Osteocyte (in vitro differentiated cells): ENCODE measurements around the gene BMP2. TPM values are rescaled to one million over a fixed set of nuclear protein-coding genes. Genes with fewer than 3 reads are reported as not detected.

Experiments
- DNase-seq: peaks from one replicate; pipeline ENCODE4 v3.0.0; 2021; ENCODE audit warnings: mixed read lengths; ENCODE audit not compliant: unreplicated experiment; ENCODE audit errors: extremely low spot score
- H3K27ac Mint-ChIP-seq: one replicate; pipeline ENCODE4 v1.8.0; 2021; ENCODE audit warnings: mild to moderate bottlenecking, mixed read lengths; ENCODE audit not compliant: unreplicated experiment
- H3K27me3 Mint-ChIP-seq: one replicate; pipeline ENCODE4 v1.8.0; 2021; ENCODE audit warnings: mixed read lengths; ENCODE audit not compliant: unreplicated experiment
- H3K36me3 Mint-ChIP-seq: one replicate; pipeline ENCODE4 v1.8.0; 2021; ENCODE audit warnings: mixed read lengths; ENCODE audit not compliant: unreplicated experiment
- H3K4me1 Mint-ChIP-seq: one replicate; pipeline ENCODE4 v1.8.0; 2021; ENCODE audit warnings: mixed read lengths; ENCODE audit not compliant: unreplicated experiment
- H3K4me3 Mint-ChIP-seq: one replicate; pipeline ENCODE4 v1.8.0; 2021; ENCODE audit warnings: mild to moderate bottlenecking, moderate library complexity, mixed read lengths; ENCODE audit not compliant: unreplicated experiment
- H3K9me3 Mint-ChIP-seq: one replicate; pipeline ENCODE4 v1.8.0; 2021; ENCODE audit warnings: mixed read lengths; ENCODE audit not compliant: unreplicated experiment
- total RNA-seq: library from RNA; stranded (reverse); gene quantifications from 2 replicates; pipeline ENCODE4 v1.2.1, GENCODE V29; 2021
- TF ChIP-seq, protein P1 (sequence below): fragments of 200-600 bp; sonication (generic); IDR thresholded peaks from 2 replicates; pipeline ENCODE4 v1.5.0; 2021; ENCODE audit warnings: antibody characterized with exemption, mild to moderate bottlenecking, moderate library complexity

Gene BMP2
- total RNA-seq, 1 donor from 2014 or later = 0.86 TPM

DNA sequence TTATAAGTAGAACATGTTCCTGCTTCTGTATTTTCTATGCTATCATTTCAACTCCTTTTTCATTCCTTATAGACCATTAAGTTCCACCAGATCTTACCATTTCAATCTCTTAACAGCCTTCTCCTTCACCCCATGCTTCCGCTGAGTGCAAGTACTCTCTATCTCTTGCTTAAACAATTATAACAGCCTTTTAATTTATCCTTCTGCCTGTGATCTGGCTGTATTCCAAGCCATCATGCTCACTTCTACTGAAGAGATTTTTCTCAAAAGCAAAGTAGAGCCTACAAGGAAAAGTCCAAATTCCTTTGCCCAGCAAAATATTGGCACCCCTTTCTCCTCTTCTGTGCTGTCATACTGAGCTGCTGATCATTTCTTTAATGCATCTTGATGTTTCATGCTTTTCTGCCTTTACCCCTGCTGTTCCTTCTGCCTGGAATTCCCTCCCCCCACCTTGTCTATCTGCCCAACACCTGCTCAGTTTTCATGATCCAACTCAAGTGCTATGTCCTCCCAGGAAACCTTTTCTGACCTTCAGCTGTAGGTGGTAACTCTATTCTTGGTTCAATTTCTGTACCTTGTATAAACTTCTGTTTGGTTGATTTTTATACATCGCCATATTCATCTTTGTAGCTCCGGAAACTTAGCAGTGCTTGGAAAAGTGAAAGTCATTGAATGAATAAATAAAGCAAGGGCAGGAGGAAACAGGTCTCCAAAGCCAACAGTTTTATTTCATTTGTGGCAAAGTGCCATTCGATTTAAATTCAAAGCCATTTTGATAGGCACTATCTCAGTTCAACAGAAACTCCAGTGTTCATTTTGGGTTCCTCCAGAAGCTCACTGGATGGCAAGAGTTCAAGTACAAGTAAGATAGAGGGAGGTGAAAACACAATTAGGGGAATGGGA, 10.5 kb upstream of the BMP2 start:
- Mint-ChIP-seq H3K36me3 (no peaks in the 10 kb centered on the region), H3K9me3 (peaks cover 10% of the 10 kb centered on the region), H3K27me3 (peaks cover 35% of the 10 kb centered on the region), H3K4me1 (no peaks in the 10 kb centered on the region), H3K27ac (no peak overlapping the region), H3K4me3 (no peak overlapping the region)
- DNase-seq = no peak
- TF ChIP-seq, protein P1, sequence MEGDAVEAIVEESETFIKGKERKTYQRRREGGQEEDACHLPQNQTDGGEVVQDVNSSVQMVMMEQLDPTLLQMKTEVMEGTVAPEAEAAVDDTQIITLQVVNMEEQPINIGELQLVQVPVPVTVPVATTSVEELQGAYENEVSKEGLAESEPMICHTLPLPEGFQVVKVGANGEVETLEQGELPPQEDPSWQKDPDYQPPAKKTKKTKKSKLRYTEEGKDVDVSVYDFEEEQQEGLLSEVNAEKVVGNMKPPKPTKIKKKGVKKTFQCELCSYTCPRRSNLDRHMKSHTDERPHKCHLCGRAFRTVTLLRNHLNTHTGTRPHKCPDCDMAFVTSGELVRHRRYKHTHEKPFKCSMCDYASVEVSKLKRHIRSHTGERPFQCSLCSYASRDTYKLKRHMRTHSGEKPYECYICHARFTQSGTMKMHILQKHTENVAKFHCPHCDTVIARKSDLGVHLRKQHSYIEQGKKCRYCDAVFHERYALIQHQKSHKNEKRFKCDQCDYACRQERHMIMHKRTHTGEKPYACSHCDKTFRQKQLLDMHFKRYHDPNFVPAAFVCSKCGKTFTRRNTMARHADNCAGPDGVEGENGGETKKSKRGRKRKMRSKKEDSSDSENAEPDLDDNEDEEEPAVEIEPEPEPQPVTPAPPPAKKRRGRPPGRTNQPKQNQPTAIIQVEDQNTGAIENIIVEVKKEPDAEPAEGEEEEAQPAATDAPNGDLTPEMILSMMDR = no peak

DNA sequence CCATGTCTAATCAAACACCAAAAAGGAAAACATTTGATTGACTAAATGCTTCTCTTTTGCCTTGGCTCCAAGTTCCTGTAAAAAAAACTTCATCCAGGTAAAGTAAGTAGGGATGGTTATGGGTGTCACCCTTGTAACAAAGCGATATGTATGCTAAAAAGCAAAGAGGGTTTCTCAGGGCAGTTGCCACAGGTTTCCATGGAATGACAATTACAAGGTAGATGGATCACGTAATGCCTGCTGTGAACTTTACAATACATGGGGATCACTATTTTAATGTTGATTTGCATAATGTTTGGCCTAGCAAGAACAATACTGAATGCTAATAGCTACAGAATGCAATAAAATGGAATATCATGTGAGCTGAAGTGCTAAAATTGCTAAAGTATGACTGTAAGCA, 2.9 kb upstream of the BMP2 start:
- H3K9me3 Mint-ChIP-seq = no peaks in the 10 kb centered on the region
- H3K4me3 Mint-ChIP-seq = no peak overlapping the region

DNA sequence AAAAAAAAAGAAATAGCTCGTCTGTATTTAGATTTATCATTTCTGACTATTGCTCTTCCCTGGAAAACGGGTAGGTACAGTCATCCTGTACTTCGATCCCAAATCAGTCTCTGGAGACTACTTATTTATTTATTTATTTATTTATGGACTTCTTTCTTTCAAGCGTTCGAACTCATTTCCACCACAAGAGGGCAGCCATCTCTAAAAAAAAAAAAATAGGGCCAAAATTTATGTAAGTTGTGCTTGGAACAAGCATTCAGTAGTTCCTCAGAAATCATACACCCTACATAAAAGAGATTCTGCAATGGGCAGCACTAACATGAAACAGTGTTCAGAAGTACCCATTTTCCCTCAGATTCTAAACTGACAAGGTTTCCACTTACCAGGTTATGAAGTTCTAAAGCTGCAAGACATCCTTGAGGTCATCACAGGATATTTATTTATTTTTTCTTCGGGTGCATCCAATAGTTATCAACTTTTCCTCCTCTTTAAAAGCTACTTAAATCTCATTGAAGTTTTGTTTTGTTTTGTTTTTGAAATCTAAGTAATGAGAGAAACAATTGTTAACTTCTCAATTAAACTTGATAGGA, 1.9 kb upstream of the BMP2 start:
- H3K36me3 Mint-ChIP-seq = no peaks in the 10 kb centered on the region
- no peak overlapping the region for H3K4me3 Mint-ChIP-seq
- DNase-seq = no peak
- TF ChIP-seq, protein P1 = peak; percentile 66
- peaks cover 10% of the 10 kb centered on the region for H3K4me1 Mint-ChIP-seq
- H3K27me3 Mint-ChIP-seq = peaks cover 18% of the 10 kb centered on the region
- H3K27ac Mint-ChIP-seq = no peak overlapping the region
- H3K9me3 Mint-ChIP-seq = no peaks in the 10 kb centered on the region

More for the DNA sequence above, 2.9 kb upstream of the BMP2 start:
- peaks cover 16% of the 10 kb centered on the region for H3K27me3 Mint-ChIP-seq
- no peak for DNase-seq
- TF ChIP-seq, protein P1 = no peak
- H3K36me3 Mint-ChIP-seq = no peaks in the 10 kb centered on the region
- no peak overlapping the region for H3K27ac Mint-ChIP-seq
- peaks cover 6% of the 10 kb centered on the region for H3K4me1 Mint-ChIP-seq

DNA sequence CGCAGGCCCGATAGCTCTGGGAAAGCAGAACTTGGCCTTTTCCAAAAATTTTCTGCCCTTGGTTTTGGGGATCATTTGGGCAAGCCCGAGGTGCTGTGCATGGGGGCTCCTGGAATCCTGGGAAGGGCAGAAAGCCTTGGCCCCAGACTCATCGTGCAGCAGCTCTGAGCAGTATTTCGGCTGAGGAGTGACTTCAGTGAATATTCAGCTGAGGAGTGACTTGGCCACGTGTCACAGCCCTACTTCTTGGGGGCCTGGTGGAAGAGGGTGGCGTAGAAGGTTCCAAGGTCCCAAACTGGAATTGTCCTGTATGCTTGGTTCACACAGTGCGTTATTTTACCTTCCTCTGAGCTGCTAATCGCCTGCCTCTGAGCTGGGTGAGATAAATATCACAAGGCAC, 1.1 kb upstream of the BMP2 start:
- Mint-ChIP-seq H3K4me1 (peaks cover 11% of the 10 kb centered on the region), H3K27me3 (peaks cover 15% of the 10 kb centered on the region), H3K36me3 (no peaks in the 10 kb centered on the region), H3K4me3 (peak overlapping the region; percentile 5), H3K27ac (no peak overlapping the region), H3K9me3 (no peaks in the 10 kb centered on the region)
- DNase-seq = no peak
- TF ChIP-seq, protein P1 = no peak

DNA sequence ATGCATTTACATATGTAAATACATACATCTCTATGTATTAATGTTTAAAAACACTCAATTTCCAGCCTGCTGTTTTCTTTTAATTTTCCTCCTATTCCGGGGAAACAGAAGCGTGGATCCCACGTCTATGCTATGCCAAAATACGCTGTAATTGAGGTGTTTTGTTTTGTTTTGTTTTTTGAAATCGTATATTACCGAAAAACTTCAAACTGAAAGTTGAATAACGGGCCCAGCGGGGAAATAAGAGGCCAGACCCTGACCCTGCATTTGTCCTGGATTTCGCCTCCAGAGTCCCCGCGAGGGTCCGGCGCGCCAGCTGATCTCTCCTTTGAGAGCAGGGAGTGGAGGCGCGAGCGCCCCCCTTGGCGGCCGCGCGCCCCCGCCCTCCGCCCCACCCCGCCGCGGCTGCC, 355 bp upstream of the BMP2 start:
- H3K4me3 Mint-ChIP-seq = peak overlapping the region; percentile 76
- TF ChIP-seq, protein P1 = no peak
- H3K36me3 Mint-ChIP-seq = no peaks in the 10 kb centered on the region
- DNase-seq = no peak
- H3K27me3 Mint-ChIP-seq = peaks cover 15% of the 10 kb centered on the region
- H3K9me3 Mint-ChIP-seq = no peaks in the 10 kb centered on the region
- H3K27ac Mint-ChIP-seq = no peak overlapping the region
- peaks cover 11% of the 10 kb centered on the region for H3K4me1 Mint-ChIP-seq
